Left ventricle myocardium inferior (tissue), 1 donor: ENCODE results near the gene NSD2. TPM values are rescaled to one million over a fixed set of nuclear protein-coding genes. Genes with fewer than 3 reads are reported as not detected.

ENCODE experiments used
- DNase-seq: peaks from one replicate; pipeline ENCODE4 v3.0.0-alpha.2; 2020
- H3K27ac ChIP-seq: fragments of 200-600 bp; replicated peaks from 2 replicates; pipeline ENCODE4 v1.8.0; 2021
- H3K27me3 ChIP-seq: fragments of 200-600 bp; 2 replicates; pipeline ENCODE4 v1.8.0; 2021; ENCODE audit warnings: low read depth
- H3K36me3 ChIP-seq: fragments of 200-600 bp; 2 replicates; pipeline ENCODE4 v1.8.0; 2021
- H3K4me1 ChIP-seq: fragments of 200-600 bp; 2 replicates; pipeline ENCODE4 v1.8.0; 2021
- H3K4me3 ChIP-seq: fragments of 200-600 bp; 2 replicates; pipeline ENCODE4 v1.8.0; 2021; ENCODE audit warnings: mild to moderate bottlenecking, moderate library complexity
- H3K9me3 ChIP-seq: fragments of 200-600 bp; replicated peaks from 2 replicates; pipeline ENCODE4 v1.8.0; 2021
- CTCF ChIP-seq: fragments of 200-600 bp; IDR thresholded peaks from 2 replicates; pipeline ENCODE4 v1.8.0; 2021; ENCODE audit warnings: antibody characterized with exemption, mild to moderate bottlenecking, borderline replicate concordance
- intact Hi-C: fragments of 100-400 bp; cut with micrococcal nuclease; formaldehyde crosslinking; loops from one replicate; pipeline ENCODE4 v1.11.0; 2022
- total RNA-seq: library from RNA; stranded (reverse); fragmentation: NEBNext Ultra II Directional; extraction: Animal tissue kit (Norgen Biotek cat#: 25700); gene quantifications from one replicate; pipeline ENCODE4 v1.2.1, GENCODE V29; 2021
- donor health status: DM: no; HTN: yes; CAD: no; lungs with severe emphysema.

The NSD2 gene
- total RNA-seq, 1 donor from 2014 or later, result 42.5 TPM

- H3K4me3 ChIP-seq, result peak overlapping the region; percentile 97
- H3K9me3 ChIP-seq, result no peaks in the 10 kb centered on the region
- H3K27me3 ChIP-seq, result peaks cover 27% of the 10 kb centered on the region
- peaks cover 34% of the 10 kb centered on the region for H3K4me1 ChIP-seq
- intact Hi-C loops, result no loop called here
- peak; percentile 89 for DNase-seq
- no peaks in the 10 kb centered on the region for H3K36me3 ChIP-seq
- no peak for TF ChIP-seq CTCF
- peak overlapping the region; percentile 100 for H3K27ac ChIP-seq
Measured at GRCh38 chr4:1870328-1870577, 940 bp upstream of the NSD2 start.

GRCh38 chr4:1871471-1872021, 353 bp downstream of the NSD2 start:
- Histone ChIP-seq H3K27me3 (peaks cover 14% of the 10 kb centered on the region), H3K27ac (peak overlapping the region; percentile 94), H3K36me3 (no peaks in the 10 kb centered on the region), H3K4me3 (peak overlapping the region; percentile 92), H3K9me3 (no peaks in the 10 kb centered on the region), H3K4me1 (peaks cover 34% of the 10 kb centered on the region)
- intact Hi-C loops, result no loop called here
- no peak for DNase-seq
- no peak for TF ChIP-seq CTCF

GRCh38 chr4:1872870-1873269, 1.7 kb downstream of the NSD2 start:
- intact Hi-C loops, result no loop called here
- no peak for DNase-seq
- TF ChIP-seq CTCF, result no peak
- Histone ChIP-seq H3K9me3 (no peaks in the 10 kb centered on the region), H3K36me3 (no peaks in the 10 kb centered on the region), H3K4me1 (peaks cover 41% of the 10 kb centered on the region), H3K4me3 (peak overlapping the region; percentile 92), H3K27me3 (peaks cover 1% of the 10 kb centered on the region), H3K27ac (peak overlapping the region; percentile 94)

GRCh38 chr4:1873291-1873690, 2.1 kb downstream of the NSD2 start:
- Histone ChIP-seq H3K36me3 (no peaks in the 10 kb centered on the region), H3K4me3 (peak overlapping the region; percentile 92)
- intact Hi-C loops, result no loop called here

GRCh38 chr4:1873776-1874175, 2.6 kb downstream of the NSD2 start:
- no peak for DNase-seq
- Histone ChIP-seq H3K27ac (peak overlapping the region; percentile 10), H3K9me3 (no peaks in the 10 kb centered on the region), H3K4me3 (no peak overlapping the region), H3K27me3 (no peaks in the 10 kb centered on the region), H3K4me1 (peaks cover 48% of the 10 kb centered on the region), H3K36me3 (no peaks in the 10 kb centered on the region)
- intact Hi-C loops, result no loop called here
- no peak for TF ChIP-seq CTCF

More at GRCh38 chr4:1873291-1873690, 2.1 kb downstream of the NSD2 start:
- Histone ChIP-seq H3K4me1 (peaks cover 44% of the 10 kb centered on the region), H3K27ac (peak overlapping the region; percentile 94), H3K27me3 (no peaks in the 10 kb centered on the region), H3K9me3 (no peaks in the 10 kb centered on the region)
- no peak for TF ChIP-seq CTCF
- no peak for DNase-seq
